ENCODE data around the gene PLEKHM2. TPM values are rescaled to one million over a fixed set of nuclear protein-coding genes. Genes with fewer than 3 reads are reported as not detected.

Gene PLEKHM2
- total RNA-seq, 1 donor from 2014 or later, result 70.4 TPM

DNA sequence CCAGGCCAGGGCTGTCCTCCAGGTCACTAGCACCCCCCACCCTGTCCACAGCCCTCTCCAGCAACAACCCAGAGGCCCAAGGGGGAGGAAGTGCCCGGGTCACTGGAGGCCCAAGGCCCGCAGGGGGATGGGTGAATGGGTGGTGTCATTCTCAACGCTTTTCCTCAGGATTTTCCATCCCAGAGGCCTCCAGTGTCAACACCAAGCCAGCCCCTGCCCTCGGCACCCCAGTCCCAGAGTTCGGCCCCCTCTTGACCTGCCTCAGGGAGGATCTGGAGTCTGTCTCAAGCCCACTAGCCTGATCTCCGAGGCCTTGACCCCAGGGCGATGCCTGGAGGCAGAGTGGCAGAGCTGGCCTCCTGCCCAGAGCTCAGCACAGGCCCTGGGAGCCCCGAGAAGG lies 63.3 kb downstream of the PLEKHM2 start:
- no peaks in the 10 kb centered on the region for H3K9me3 Mint-ChIP-seq (ENCODE audit: low read depth)
- no peak for DNase-seq (ENCODE audit: low spot score, unreplicated experiment)
- peaks cover 1% of the 10 kb centered on the region for H3K4me1 Mint-ChIP-seq (ENCODE audit: low read depth)
- TF ChIP-seq, protein P1, sequence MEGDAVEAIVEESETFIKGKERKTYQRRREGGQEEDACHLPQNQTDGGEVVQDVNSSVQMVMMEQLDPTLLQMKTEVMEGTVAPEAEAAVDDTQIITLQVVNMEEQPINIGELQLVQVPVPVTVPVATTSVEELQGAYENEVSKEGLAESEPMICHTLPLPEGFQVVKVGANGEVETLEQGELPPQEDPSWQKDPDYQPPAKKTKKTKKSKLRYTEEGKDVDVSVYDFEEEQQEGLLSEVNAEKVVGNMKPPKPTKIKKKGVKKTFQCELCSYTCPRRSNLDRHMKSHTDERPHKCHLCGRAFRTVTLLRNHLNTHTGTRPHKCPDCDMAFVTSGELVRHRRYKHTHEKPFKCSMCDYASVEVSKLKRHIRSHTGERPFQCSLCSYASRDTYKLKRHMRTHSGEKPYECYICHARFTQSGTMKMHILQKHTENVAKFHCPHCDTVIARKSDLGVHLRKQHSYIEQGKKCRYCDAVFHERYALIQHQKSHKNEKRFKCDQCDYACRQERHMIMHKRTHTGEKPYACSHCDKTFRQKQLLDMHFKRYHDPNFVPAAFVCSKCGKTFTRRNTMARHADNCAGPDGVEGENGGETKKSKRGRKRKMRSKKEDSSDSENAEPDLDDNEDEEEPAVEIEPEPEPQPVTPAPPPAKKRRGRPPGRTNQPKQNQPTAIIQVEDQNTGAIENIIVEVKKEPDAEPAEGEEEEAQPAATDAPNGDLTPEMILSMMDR (IDR thresholded peaks at IDR 0.05; ENCODE audit: unreplicated experiment), result no peak
- H3K27me3 Mint-ChIP-seq, result peaks cover 2% of the 10 kb centered on the region
- H3K4me3 Mint-ChIP-seq (ENCODE audit: low read depth), result no peak overlapping the region
- H3K36me3 Mint-ChIP-seq (ENCODE audit: insufficient read depth), result no peaks in the 10 kb centered on the region
- no peak overlapping the region for H3K27ac Mint-ChIP-seq

DNA sequence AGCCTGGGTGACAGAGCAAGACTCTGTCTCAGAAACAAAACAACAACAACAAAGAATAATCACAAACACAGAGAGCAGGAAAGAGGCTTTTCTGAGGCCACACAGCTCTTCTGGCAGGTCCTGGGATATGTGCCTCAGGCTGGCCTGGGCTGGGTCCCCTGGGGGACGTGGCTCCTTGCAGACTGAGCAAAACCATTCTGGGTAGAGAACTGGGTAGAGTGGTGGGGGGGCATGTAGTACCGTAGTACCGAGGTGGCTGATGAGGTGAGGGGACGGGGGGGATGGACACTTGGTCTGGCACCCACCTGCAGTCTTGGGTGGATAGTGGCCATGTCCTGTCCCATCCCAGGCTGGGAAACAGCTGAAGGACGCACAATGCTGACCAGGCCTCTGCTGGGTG lies 64.1 kb downstream of the PLEKHM2 start:
- Mint-ChIP-seq H3K27ac (no peak overlapping the region), H3K9me3 (ENCODE audit: low read depth) (no peaks in the 10 kb centered on the region), H3K4me3 (ENCODE audit: low read depth) (no peak overlapping the region), H3K27me3 (peaks cover 2% of the 10 kb centered on the region), H3K36me3 (ENCODE audit: insufficient read depth) (no peaks in the 10 kb centered on the region), H3K4me1 (ENCODE audit: low read depth) (peaks cover 1% of the 10 kb centered on the region)
- TF ChIP-seq, protein P1 (IDR thresholded peaks at IDR 0.05; ENCODE audit: unreplicated experiment), result no peak
- no peak for DNase-seq (ENCODE audit: low spot score, unreplicated experiment)

- peaks cover 1% of the 10 kb centered on the region for H3K4me1 Mint-ChIP-seq (ENCODE audit: low read depth)
- no peak overlapping the region for H3K27ac Mint-ChIP-seq
- TF ChIP-seq, protein P1 (IDR thresholded peaks at IDR 0.05; ENCODE audit: unreplicated experiment), result no peak
- no peaks in the 10 kb centered on the region for H3K36me3 Mint-ChIP-seq (ENCODE audit: insufficient read depth)
- no peaks in the 10 kb centered on the region for H3K9me3 Mint-ChIP-seq (ENCODE audit: low read depth)
- DNase-seq (ENCODE audit: low spot score, unreplicated experiment), result no peak
- H3K4me3 Mint-ChIP-seq (ENCODE audit: low read depth), result no peak overlapping the region
- peaks cover 2% of the 10 kb centered on the region for H3K27me3 Mint-ChIP-seq
Measured at GRCh38 chr1:15748690-15749398, 64.7 kb downstream of the PLEKHM2 start.

GRCh38 chr1:15749399-15750291 lies 65.5 kb downstream of the PLEKHM2 start:
- peaks cover 1% of the 10 kb centered on the region for H3K4me1 Mint-ChIP-seq (ENCODE audit: low read depth)
- TF ChIP-seq, protein P1 (IDR thresholded peaks at IDR 0.05; ENCODE audit: unreplicated experiment), result no peak
- no peaks in the 10 kb centered on the region for H3K36me3 Mint-ChIP-seq (ENCODE audit: insufficient read depth)
- H3K4me3 Mint-ChIP-seq (ENCODE audit: low read depth), result no peak overlapping the region
- no peak overlapping the region for H3K27ac Mint-ChIP-seq
- no peak for DNase-seq (ENCODE audit: low spot score, unreplicated experiment)
- no peaks in the 10 kb centered on the region for H3K9me3 Mint-ChIP-seq (ENCODE audit: low read depth)
- H3K27me3 Mint-ChIP-seq, result peaks cover 2% of the 10 kb centered on the region

GRCh38 chr1:15750924-15751323 lies 66.8 kb downstream of the PLEKHM2 start:
- Mint-ChIP-seq H3K9me3 (ENCODE audit: low read depth) (no peaks in the 10 kb centered on the region), H3K4me3 (ENCODE audit: low read depth) (no peak overlapping the region), H3K27me3 (peaks cover 2% of the 10 kb centered on the region), H3K27ac (no peak overlapping the region), H3K4me1 (ENCODE audit: low read depth) (peaks cover 1% of the 10 kb centered on the region), H3K36me3 (ENCODE audit: insufficient read depth) (no peaks in the 10 kb centered on the region)
- DNase-seq (ENCODE audit: low spot score, unreplicated experiment), result no peak
- TF ChIP-seq, protein P1 (IDR thresholded peaks at IDR 0.05; ENCODE audit: unreplicated experiment), result no peak

Measured in progenitor cell of endocrine pancreas (in vitro differentiated cells).